ENCODE results near the gene SNIP1.
A peak's percentile ranks its signal among the peaks of the same experiment; 100 is the strongest.
"Not testable (repeated sequence)": the region's sequence is repeated elsewhere in the genome, so short reads cannot be mapped to it uniquely, and the experiment has no call there.

The SNIP1 gene

GRCh38 chr1:37506740-37507139 is 47.4 kb downstream of the SNIP1 start:
- no peak for DNase-seq

GRCh38 chr1:37502791-37503190 is 51.3 kb downstream of the SNIP1 start:
- not testable (repeated sequence) for DNase-seq

- DNase-seq = no peak
Observed at GRCh38 chr1:37502104-37502503, 52.0 kb downstream of the SNIP1 start.

- no peak for DNase-seq
Observed at GRCh38 chr1:37501661-37502060, 52.4 kb downstream of the SNIP1 start.

GRCh38 chr1:37498872-37499617 is 55.0 kb downstream of the SNIP1 start:
- DNase-seq = no peak

GRCh38 chr1:37497832-37498231 is 56.3 kb downstream of the SNIP1 start:
- DNase-seq = no peak

- DNase-seq = no peak
Observed at GRCh38 chr1:37495875-37496274, 58.2 kb downstream of the SNIP1 start.

- DNase-seq = no peak
Observed at GRCh38 chr1:37493336-37494098, 60.6 kb downstream of the SNIP1 start.

- DNase-seq = no peak
Observed at GRCh38 chr1:37487619-37487984, 66.5 kb downstream of the SNIP1 start.

GRCh38 chr1:37486680-37487618 is 67.1 kb downstream of the SNIP1 start:
- DNase-seq = peak; percentile 80

- DNase-seq = peak; percentile 24
Observed at GRCh38 chr1:37485902-37486679, 68.0 kb downstream of the SNIP1 start.
